ENCODE results near the gene DISP1.

DNA sequence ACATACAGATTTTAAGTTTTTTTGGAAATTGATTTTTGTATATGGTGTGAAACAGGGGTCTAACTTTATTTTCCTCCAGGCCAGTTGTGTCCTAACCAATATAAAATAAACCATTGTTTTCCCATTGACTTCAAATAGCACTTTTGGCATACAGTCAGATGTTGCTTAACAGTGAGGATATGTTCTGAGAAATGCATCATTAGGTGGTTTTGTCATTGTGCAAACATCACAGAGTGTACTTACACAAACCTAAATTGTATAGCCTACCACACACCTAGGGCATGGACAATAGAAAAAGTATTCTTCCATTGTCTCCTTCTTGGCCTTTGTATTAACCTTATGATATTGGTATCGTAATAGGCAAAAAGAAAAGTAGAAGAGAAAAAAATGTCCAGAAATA lies 37.4 kb upstream of the DISP1 start:
- TF ChIP-seq, protein P1, sequence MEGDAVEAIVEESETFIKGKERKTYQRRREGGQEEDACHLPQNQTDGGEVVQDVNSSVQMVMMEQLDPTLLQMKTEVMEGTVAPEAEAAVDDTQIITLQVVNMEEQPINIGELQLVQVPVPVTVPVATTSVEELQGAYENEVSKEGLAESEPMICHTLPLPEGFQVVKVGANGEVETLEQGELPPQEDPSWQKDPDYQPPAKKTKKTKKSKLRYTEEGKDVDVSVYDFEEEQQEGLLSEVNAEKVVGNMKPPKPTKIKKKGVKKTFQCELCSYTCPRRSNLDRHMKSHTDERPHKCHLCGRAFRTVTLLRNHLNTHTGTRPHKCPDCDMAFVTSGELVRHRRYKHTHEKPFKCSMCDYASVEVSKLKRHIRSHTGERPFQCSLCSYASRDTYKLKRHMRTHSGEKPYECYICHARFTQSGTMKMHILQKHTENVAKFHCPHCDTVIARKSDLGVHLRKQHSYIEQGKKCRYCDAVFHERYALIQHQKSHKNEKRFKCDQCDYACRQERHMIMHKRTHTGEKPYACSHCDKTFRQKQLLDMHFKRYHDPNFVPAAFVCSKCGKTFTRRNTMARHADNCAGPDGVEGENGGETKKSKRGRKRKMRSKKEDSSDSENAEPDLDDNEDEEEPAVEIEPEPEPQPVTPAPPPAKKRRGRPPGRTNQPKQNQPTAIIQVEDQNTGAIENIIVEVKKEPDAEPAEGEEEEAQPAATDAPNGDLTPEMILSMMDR (IDR thresholded peaks at IDR 0.05), result no peak
- no peak for TF ChIP-seq POLR2A (IDR thresholded peaks at IDR 0.05)

Data from right lobe of liver (tissue), 4 donors.